ENCODE results near the gene UNC5B.
A peak's percentile ranks its signal among the peaks of the same experiment; 100 is the strongest.

The UNC5B gene

DNA sequence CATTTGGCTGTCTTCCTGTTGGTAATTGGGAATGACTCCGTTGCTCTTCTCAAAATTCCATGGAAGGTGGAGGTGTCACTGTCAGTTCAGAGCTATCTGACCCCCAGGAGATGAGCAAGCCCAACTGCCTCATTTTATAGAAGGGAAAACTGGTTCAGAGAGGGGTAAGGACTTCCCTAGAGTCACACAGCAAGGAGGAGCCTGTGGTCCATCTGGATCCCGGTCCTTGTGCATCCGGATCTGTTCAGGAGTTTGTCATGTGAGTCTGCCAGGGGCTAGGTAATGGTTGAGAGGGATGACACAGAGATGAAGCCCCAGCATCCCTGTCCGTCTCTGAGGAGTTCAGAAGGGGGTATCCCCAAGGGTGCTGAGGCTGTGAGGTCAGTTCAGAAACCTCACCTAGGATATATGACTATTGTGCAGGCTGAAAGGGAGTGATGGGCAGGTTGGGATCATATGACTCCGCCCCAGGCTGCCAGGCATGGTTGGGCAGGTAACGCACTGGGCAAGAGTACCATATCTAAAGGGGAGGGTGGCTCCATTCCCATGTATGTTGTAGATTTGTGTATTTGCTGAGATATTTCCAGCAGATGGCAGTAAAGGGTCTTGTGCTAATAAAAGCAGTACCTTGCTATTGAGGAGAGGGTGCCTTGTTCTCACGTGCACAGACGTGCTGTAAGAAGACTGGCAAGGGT lies 90.7 kb downstream of the UNC5B start:
- H3K9me3 ChIP-seq (ENCODE audit: severe bottlenecking) = no peaks in the 10 kb centered on the region
- H3K27me3 ChIP-seq (ENCODE audit: insufficient read depth, poor library complexity, severe bottlenecking) = no peaks in the 10 kb centered on the region
- peaks cover 11% of the 10 kb centered on the region for H3K4me1 ChIP-seq (ENCODE audit: insufficient read depth, poor library complexity, severe bottlenecking)
- DNase-seq (ENCODE audit: low spot score) (no peak), ATAC-seq (ENCODE audit: low read depth) (peak; percentile 57; the same call in 2 of the 3 replicates)
- H3K4me3 ChIP-seq (ENCODE audit: severe bottlenecking) = no peak overlapping the region
- TF ChIP-seq, protein P1, sequence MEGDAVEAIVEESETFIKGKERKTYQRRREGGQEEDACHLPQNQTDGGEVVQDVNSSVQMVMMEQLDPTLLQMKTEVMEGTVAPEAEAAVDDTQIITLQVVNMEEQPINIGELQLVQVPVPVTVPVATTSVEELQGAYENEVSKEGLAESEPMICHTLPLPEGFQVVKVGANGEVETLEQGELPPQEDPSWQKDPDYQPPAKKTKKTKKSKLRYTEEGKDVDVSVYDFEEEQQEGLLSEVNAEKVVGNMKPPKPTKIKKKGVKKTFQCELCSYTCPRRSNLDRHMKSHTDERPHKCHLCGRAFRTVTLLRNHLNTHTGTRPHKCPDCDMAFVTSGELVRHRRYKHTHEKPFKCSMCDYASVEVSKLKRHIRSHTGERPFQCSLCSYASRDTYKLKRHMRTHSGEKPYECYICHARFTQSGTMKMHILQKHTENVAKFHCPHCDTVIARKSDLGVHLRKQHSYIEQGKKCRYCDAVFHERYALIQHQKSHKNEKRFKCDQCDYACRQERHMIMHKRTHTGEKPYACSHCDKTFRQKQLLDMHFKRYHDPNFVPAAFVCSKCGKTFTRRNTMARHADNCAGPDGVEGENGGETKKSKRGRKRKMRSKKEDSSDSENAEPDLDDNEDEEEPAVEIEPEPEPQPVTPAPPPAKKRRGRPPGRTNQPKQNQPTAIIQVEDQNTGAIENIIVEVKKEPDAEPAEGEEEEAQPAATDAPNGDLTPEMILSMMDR (IDR thresholded peaks at IDR 0.05; ENCODE audit: poor library complexity, severe bottlenecking) = peak; percentile 70
- H3K27ac ChIP-seq (ENCODE audit: poor library complexity, severe bottlenecking) = no peak overlapping the region
- H3K36me3 ChIP-seq (ENCODE audit: low read depth) = no peaks in the 10 kb centered on the region

DNA sequence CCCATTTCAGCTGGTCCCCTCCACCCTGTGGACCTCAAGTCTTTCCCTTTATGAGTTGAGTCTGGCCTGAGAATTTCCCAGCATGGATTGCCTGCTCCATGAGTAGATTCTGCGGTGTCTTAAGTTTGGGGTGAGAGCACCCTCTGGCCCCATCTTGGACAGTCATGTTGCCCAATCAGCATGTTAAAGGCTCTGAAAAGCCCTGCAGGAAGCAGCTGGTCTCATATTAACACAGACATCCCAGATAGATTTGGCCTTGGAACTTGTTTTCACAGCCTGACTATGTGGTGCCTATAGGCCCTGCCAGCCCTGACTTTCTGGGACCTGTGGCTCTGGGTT lies 91.2 kb downstream of the UNC5B start:
- DNase-seq (ENCODE audit: low spot score) = no peak
- no peaks in the 10 kb centered on the region for H3K9me3 ChIP-seq (ENCODE audit: severe bottlenecking)
- no peak overlapping the region for H3K27ac ChIP-seq (ENCODE audit: poor library complexity, severe bottlenecking)

DNA sequence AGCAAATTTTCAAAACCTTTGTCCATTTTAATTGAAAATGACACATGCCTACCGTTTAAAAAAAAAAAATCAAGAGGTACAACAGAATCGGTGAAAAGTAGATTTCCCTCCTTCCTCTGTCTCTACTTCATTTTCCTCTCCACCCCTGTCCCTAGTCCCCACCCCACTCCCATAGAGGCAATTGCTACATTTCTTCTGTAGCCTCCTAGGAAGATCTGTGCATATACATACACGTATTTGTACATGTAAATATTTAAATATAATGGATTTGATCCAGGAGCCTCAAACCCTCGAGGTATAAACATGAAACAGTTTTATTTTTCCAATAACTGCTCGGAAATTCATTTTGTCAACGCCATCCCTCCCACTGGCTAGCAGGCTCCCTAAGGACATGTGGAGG lies 92.5 kb downstream of the UNC5B start:
- Histone ChIP-seq H3K27me3 (ENCODE audit: insufficient read depth, poor library complexity, severe bottlenecking) (no peaks in the 10 kb centered on the region), H3K27ac (ENCODE audit: poor library complexity, severe bottlenecking) (no peak overlapping the region), H3K4me3 (ENCODE audit: severe bottlenecking) (no peak overlapping the region), H3K9me3 (ENCODE audit: severe bottlenecking) (no peaks in the 10 kb centered on the region), H3K36me3 (ENCODE audit: low read depth) (no peaks in the 10 kb centered on the region), H3K4me1 (ENCODE audit: insufficient read depth, poor library complexity, severe bottlenecking) (peaks cover 11% of the 10 kb centered on the region)
- no peak for ATAC-seq (ENCODE audit: low read depth)
- TF ChIP-seq, protein P1 (IDR thresholded peaks at IDR 0.05; ENCODE audit: poor library complexity, severe bottlenecking) = no peak
- DNase-seq (ENCODE audit: low spot score) = no peak

More for the DNA sequence above, 91.2 kb downstream of the UNC5B start:
- Histone ChIP-seq H3K4me3 (ENCODE audit: severe bottlenecking) (no peak overlapping the region), H3K36me3 (ENCODE audit: low read depth) (no peaks in the 10 kb centered on the region), H3K4me1 (ENCODE audit: insufficient read depth, poor library complexity, severe bottlenecking) (peaks cover 11% of the 10 kb centered on the region), H3K27me3 (ENCODE audit: insufficient read depth, poor library complexity, severe bottlenecking) (no peaks in the 10 kb centered on the region)
- ATAC-seq (ENCODE audit: low read depth) = no peak
- TF ChIP-seq, protein P1 (IDR thresholded peaks at IDR 0.05; ENCODE audit: poor library complexity, severe bottlenecking) = peak; percentile 50

DNA sequence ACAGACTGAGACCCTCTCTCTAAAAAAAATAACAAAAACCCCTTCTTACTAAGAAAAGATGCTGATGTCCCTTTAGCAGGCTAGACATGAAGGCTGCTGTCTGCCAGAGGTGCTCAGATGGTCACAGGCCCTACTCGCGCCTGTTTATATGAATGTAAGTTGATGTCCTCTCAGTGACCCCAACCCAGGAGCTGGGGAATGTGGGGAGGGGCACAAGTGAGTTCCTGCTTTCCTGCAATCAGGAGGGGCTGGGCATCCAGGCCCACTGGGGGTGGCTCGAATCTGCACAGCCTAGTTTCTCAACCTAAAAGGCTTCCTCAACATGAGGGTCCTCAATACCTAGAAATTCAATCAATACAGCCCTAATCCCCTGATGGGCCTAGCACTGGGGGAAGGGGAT lies 94.6 kb downstream of the UNC5B start:
- no peak for DNase-seq (ENCODE audit: low spot score)
- ATAC-seq (ENCODE audit: low read depth) = no peak
- Histone ChIP-seq H3K4me1 (ENCODE audit: insufficient read depth, poor library complexity, severe bottlenecking) (no peaks in the 10 kb centered on the region), H3K4me3 (ENCODE audit: severe bottlenecking) (no peak overlapping the region), H3K27me3 (ENCODE audit: insufficient read depth, poor library complexity, severe bottlenecking) (no peaks in the 10 kb centered on the region), H3K27ac (ENCODE audit: poor library complexity, severe bottlenecking) (no peak overlapping the region), H3K9me3 (ENCODE audit: severe bottlenecking) (no peaks in the 10 kb centered on the region), H3K36me3 (ENCODE audit: low read depth) (no peaks in the 10 kb centered on the region)
- TF ChIP-seq, protein P1 (IDR thresholded peaks at IDR 0.05; ENCODE audit: poor library complexity, severe bottlenecking) = no peak

DNA sequence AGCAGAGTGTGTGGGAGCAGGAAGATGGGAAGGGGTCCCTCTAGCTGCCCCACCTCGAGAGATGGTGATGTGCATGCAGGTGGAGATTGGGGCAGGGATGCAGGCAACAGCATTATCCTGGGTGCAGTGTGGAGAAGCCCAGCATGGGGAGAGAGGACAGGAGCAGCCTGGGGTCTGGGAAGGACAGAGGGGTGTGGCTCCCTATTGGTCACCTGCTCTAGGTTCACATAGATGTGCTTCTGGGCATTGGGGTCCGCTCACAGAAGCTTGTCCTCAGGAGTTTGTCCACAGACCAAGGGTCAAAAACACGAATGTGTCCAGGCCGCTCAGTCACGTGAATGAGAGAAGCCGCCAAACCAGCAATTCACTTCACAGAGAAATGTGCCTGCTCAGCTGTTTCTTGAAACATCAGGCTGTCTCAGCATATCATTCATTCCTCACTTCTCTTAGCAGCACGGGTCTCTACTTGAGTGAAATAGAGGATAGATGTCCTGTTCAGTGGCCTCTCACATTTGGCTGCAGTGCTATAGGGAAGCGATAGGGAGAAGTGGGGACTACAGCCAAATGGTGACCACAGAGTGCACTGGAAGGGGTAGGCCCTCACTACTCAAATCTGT lies 95.2 kb downstream of the UNC5B start:
- ATAC-seq (ENCODE audit: low read depth) = no peak
- TF ChIP-seq, protein P1 (IDR thresholded peaks at IDR 0.05; ENCODE audit: poor library complexity, severe bottlenecking) = no peak
- H3K27me3 ChIP-seq (ENCODE audit: insufficient read depth, poor library complexity, severe bottlenecking) = no peaks in the 10 kb centered on the region
- H3K4me3 ChIP-seq (ENCODE audit: severe bottlenecking) = no peak overlapping the region
- no peaks in the 10 kb centered on the region for H3K36me3 ChIP-seq (ENCODE audit: low read depth)
- DNase-seq (ENCODE audit: low spot score) = no peak
- H3K27ac ChIP-seq (ENCODE audit: poor library complexity, severe bottlenecking) = no peak overlapping the region
- no peaks in the 10 kb centered on the region for H3K9me3 ChIP-seq (ENCODE audit: severe bottlenecking)
- H3K4me1 ChIP-seq (ENCODE audit: insufficient read depth, poor library complexity, severe bottlenecking) = no peaks in the 10 kb centered on the region

All from RWPE2 (cell line).